GM18498 (cell line): ENCODE results near the gene OXCT1.
A peak's percentile ranks its signal among the peaks of the same experiment; 100 is the strongest.
"Not testable (repeated sequence)": the region's sequence is repeated elsewhere in the genome, so short reads cannot be mapped to it uniquely, and the experiment has no call there.

Source experiments
- ATAC-seq: cut with Tn5 transposase; IDR thresholded peaks from one replicate; pipeline ENCODE4 v1.9.1; 2021; ENCODE audit warnings: mild to moderate bottlenecking, moderate library complexity; ENCODE audit not compliant: unreplicated experiment

Gene OXCT1

DNA sequence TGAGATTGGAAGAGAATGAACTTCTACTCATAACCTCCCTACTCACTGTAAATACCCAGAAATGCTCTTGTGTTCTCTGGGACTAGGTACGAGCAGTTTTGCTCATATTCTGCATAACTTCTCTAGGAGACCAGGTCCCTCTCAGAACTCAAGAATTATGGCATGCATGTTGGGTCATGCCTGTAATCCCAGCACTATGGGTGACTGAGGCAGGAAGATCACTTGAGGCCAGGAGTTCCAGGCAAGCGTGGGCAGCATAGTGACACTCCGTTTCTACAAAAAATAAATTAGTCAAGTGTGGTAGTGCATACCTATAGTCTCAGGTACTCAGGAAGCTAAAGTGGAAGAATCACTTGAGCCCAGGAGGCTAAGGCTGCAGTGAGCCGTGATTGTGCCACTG lies 141.9 kb downstream of the OXCT1 start:
- ATAC-seq, result no peak

DNA sequence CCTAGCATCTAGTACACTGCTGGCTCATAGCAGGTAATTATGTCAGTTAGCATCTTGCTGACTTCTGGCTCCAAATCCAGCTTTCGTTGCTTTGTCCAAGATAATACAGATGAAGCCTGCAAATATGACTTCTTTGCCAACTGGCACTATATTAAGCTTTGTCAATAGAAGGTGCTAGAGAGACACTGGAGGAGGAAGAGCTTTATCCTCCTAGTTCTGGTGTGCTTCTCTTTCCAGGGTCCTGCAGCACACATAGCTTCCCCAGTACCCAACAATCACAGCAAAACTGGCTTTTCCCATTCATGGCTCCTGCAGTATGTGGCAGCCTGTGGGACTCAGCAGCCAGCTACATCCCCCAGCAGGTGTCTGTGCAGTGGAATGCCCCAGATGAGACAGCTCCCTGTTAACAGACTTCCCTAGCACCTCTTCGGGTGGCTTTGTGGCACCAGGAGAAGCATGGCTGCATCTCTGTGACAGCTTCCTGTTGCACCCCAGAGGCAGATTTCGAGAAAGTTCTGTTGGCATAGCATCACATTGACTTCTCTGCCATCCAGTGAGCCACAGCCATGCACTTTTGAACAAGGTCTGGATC lies 147.8 kb downstream of the OXCT1 start:
- no peak for ATAC-seq

DNA sequence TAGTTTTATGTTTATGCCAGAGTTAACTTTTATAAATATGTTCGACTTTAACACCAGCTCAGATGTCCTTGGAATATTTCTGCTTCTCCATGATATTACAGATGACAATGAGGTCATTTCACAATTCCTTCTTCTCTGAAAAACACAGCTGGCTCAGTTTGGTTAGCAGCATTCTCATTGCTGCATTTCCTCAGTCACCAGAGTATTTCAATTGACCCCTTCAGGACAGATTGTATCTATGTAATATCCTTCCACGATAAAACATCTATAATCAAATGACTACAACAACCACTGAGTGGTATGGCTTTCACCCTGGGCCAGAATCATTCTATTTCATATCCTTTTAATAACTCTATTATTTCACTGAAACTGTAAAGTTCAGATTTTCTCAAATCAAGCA lies 148.7 kb downstream of the OXCT1 start:
- no peak for ATAC-seq

DNA sequence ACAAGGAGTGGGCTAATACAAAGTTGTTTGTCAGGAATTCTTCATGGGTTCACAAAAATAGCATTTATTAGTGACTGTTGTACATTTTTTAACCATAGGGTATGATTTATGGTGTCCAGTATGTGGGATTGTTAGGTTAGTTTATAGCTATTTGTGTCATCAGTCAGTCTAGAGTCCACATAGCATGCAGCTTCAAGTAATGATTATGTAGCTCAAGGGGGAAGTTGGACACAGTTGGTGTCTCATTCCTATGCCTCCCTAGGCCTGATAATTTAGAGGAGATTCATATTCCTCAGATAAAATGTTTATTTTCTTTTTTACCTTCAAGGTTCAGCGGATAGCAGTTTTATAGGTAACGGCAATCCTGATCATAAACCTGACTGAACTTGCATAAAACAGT lies 153.8 kb downstream of the OXCT1 start:
- ATAC-seq, result no peak

DNA sequence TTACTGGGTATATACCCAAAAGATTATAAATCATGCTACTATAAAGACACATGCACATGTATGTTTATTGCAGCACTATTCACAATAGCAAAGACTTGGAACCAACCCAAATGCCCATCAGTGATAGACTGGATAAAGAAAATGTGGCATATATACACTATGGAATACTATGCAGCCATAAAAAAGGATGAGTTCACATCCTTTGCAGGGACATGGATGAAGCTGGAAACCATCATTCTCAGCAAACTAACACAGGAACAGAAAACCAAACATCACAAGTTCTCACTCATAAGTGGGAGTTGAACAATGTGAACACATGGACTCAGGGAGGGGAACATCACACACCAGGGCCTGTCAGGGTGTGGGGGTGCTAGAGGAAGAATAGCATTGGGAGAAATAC lies 155.8 kb downstream of the OXCT1 start:
- ATAC-seq, result not testable (repeated sequence)

DNA sequence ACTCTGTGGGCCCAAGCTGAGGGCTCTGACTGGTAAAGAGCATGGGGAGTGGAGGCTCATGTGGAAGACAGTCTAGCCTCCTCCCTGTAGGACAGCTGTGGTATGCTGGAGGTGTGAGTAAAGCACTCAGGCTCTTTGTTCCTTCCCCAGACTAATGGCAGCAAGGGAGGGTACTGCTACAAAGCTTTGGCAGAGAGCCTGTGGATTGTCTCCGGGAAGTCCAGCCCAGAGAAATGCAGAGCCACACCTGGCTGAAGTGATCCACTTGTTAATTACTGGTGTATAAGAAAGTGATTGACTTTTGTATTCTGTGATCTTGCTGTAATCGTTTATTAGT lies 161.7 kb downstream of the OXCT1 start:
- peak; percentile 37 for ATAC-seq

DNA sequence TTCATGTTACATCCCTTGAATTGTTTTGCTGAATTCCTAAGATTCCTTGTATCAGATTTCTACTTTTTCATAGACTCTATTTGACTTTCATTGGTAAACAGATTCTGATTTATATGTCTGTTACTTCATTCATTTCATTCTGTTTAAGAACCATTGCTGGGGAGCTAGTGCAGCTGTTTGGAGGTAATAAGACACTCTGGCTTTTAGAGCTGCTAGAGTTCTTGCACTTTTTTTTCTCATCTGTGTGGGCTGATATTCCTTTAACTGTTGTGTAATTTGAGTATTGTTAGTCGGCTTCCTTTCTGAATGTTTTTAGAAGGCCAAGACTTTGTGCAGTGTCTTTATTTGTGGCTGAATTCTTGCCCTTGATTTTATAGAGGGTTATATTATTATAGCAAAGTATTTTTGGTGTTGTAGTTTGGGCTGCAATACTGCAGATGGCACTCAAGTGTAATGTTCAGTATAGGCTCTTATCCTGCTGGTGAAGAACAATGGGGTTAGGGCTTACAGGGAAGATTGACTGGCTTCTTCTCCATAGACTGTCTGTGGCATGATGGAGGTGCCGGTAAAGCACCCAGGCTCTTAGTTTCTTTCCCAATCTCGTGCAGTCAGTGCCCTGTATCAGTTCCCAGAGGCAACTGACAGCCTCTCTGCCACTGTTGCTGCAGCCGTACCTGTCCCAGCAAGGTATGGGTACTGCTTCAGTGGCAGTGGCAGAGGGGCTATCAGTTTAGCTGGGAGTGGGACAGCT lies 162.2 kb downstream of the OXCT1 start:
- peak; percentile 83 for ATAC-seq

DNA sequence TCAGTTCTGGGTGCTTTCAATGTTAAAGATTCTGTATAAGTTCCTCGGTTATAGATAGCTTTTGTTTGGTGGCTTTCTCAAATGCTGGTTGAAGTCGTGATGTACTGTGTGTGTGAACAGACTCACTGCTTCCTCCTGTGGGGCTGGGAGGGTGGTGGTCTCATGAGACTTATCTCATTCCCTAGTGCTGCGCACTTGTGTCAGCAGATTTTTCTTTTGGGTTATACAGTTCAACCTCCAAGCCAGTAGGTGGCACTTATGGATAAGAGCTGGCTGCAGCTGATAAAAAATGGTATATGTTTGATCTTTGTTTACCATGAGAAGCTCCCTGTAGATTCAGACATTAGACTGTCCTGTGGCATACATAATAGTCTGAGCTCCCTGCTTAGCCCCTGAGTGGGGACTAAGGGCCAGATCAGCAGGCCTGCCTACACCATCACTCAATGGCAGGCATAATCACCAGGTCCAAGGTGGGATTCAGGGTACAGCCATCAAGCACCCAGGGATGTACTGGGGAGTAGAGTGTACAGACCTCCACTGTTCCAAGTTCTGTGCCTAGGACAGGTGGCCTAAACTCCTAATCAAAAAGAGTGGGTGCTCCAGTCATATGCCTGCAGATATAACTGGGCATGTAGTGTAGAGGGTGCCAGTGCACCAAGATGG lies 174.2 kb downstream of the OXCT1 start:
- peak; percentile 75 for ATAC-seq

DNA sequence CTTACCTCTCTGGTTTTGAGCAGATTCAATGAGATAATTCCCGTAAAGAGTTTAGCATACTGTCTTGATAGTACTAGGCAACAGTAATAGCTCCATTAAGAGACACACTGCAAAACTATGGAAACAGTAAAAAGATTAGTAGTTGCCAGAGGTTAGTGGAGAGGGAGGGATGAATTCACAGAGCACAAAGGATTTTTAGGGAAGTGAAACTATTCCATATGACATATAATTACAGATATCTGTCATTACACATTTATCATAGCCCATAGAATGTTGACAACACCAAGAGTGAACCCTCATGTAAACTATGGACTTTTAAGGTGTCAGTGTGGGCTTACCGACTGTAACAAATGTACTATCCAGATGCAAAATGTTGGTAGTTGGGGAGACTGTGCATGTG lies 183.5 kb downstream of the OXCT1 start:
- no peak for ATAC-seq

DNA sequence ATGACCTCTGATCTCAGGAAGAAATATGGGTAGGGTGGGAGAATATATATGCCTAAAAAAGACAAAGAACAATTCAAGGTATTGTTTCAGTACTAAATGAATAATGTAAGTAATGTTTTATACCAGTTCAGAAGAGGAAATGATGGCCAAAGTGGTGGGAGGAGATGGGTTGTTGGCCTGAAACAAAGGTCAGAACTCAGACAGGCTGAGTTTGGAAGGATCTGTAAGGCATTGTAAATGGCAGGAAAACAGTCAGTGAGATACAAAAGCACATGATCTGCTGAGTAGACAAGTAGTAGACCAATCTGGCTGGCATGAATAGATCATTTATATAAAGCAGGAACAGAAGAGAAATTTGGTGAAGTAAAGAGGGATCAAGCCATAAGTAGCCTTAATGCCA lies 184.0 kb downstream of the OXCT1 start:
- ATAC-seq, result no peak

DNA sequence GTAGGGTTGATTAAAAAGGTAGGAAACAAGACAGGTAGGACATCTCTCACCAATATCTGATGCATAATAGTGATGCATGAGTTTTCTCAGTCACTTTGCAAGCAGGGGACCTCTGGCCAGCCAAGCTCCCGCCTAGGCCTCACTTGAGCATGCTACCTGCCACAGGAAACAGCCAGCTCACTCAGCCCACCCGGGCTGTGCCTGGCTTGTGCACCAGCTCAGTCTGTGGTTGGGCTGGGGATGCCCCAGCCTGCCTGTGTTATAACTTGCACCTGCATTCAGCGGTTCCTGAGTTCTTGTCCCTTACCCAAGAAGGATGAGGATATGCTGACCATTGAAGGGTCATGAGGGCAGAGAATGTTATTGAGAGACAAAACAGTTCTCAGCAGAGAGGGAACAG lies 187.0 kb downstream of the OXCT1 start:
- no peak for ATAC-seq

DNA sequence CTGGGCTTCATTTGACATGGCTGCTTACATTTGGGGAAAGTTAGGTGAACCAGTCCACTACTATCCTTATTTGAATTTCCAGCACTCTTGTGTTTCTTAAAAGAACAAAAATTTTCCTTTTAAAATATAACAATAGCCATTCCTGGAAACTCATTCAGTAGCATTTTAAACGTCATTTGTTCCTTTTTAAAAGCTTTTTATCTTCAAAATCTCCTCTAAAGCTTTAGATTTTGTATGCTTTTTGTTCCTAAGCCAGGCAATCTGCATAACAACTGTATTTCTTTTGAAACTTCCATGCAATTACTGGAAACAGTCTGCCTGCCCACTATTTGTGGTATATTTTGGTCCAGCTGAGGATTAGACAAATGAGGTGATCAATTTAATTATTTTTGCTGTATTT lies 187.6 kb downstream of the OXCT1 start:
- ATAC-seq, result no peak

DNA sequence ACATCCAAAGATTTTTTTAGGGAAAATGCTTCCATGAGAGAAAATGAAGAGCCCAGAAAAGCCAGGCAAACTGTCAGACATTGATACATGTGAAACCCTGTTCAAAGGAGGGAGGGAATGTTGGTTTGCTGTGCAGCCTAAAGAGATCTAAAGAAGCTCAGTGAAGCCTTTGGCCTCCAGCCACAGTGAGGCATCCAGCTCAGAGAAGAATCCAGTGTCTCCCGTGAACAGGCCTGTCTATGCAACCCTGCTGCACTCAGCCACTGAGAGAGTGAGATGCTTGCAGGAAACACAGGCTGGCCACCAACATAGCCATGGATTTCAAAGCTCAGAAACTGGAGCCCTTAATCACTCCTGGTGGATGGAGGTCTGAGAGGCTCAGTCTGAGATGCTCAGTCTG lies 188.4 kb downstream of the OXCT1 start:
- ATAC-seq, result no peak
